ENCODE results near the gene UBR2. TPM values are rescaled to one million over a fixed set of nuclear protein-coding genes. Genes with fewer than 3 reads are reported as not detected.
"Not testable (repeated sequence)": the region's sequence is repeated elsewhere in the genome, so short reads cannot be mapped to it uniquely, and the experiment has no call there.

Gene UBR2
- total RNA-seq, 1 donor from 2014 or later = 21.6 TPM

DNA sequence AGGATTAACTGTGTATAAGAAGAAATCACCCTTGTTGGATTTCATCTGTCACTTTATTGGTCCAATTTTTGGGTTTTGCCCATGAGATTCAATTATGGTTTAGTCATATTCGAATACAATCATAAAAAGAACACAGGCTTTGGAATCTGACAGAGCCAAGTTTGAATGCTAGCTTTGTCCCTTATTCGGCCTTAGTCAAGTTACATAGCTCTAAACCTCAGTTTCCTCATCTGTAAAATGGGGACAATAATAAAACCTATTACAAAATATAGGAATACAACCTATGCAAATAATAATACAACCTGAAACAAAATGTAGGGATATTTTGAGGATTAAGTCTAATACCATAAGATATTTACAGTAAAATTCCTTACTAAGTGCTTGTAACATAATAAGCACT, 100.9 kb downstream of the UBR2 start:
- H3K4me1 Mint-ChIP-seq (ENCODE audit: unreplicated experiment) = no peaks in the 10 kb centered on the region
- H3K36me3 Mint-ChIP-seq (ENCODE audit: low read depth, unreplicated experiment) = peaks cover 25% of the 10 kb centered on the region
- H3K9me3 Mint-ChIP-seq (ENCODE audit: unreplicated experiment) = no peaks in the 10 kb centered on the region
- H3K27me3 Mint-ChIP-seq (ENCODE audit: unreplicated experiment) = no peaks in the 10 kb centered on the region
- no peak overlapping the region for H3K27ac Mint-ChIP-seq (ENCODE audit: unreplicated experiment)
- no peak for DNase-seq (ENCODE audit: low spot score)
- TF ChIP-seq, protein P1, sequence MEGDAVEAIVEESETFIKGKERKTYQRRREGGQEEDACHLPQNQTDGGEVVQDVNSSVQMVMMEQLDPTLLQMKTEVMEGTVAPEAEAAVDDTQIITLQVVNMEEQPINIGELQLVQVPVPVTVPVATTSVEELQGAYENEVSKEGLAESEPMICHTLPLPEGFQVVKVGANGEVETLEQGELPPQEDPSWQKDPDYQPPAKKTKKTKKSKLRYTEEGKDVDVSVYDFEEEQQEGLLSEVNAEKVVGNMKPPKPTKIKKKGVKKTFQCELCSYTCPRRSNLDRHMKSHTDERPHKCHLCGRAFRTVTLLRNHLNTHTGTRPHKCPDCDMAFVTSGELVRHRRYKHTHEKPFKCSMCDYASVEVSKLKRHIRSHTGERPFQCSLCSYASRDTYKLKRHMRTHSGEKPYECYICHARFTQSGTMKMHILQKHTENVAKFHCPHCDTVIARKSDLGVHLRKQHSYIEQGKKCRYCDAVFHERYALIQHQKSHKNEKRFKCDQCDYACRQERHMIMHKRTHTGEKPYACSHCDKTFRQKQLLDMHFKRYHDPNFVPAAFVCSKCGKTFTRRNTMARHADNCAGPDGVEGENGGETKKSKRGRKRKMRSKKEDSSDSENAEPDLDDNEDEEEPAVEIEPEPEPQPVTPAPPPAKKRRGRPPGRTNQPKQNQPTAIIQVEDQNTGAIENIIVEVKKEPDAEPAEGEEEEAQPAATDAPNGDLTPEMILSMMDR (IDR thresholded peaks at IDR 0.05; ENCODE audit: unreplicated experiment) = no peak
- H3K4me3 Mint-ChIP-seq (ENCODE audit: unreplicated experiment) = no peak overlapping the region

DNA sequence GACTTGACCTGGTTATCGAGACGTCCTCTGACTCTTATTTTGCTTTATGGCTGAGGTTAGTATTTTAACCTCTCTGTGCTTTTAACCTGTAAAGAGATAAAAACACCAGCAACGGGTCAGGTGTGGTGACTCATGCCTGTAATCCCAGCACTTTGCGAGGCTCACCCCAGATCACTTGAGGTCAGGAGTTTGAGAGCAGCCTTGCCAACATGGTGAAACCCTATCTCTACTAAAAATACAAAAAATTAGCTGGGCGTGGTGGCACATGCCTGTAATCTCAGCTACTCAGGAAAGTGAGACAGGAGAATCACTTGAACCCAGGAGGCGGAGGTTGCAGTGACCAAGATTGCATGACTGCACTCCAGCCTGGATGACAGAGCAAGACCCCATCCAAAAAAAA, 110.5 kb downstream of the UBR2 start:
- not testable (repeated sequence) for H3K4me1 Mint-ChIP-seq (ENCODE audit: unreplicated experiment); H3K4me3 Mint-ChIP-seq (ENCODE audit: unreplicated experiment); H3K27ac Mint-ChIP-seq (ENCODE audit: unreplicated experiment); H3K27me3 Mint-ChIP-seq (ENCODE audit: unreplicated experiment); DNase-seq (ENCODE audit: low spot score); H3K9me3 Mint-ChIP-seq (ENCODE audit: unreplicated experiment)
- peaks cover 46% of the 10 kb centered on the region for H3K36me3 Mint-ChIP-seq (ENCODE audit: low read depth, unreplicated experiment)

DNA sequence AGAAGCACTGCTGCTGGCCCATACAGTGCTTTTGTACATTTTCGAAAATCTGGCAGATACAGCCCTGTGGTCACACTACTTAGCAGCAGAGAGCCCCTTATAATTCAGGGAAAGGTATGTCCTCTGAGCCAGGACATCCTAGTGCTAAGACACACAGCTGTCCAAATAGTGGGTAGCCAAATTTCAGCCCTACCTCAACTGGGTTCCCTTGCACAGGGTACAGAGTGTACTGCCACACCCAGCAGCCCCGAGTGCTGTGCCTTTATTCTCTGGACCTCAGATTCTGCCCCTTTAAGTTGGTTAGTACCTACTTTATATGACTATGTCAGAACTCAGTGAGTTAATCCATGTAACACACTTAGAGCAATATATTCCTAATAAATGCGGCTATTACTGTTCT, 111.0 kb downstream of the UBR2 start:
- H3K36me3 Mint-ChIP-seq (ENCODE audit: low read depth, unreplicated experiment) = peaks cover 46% of the 10 kb centered on the region
- DNase-seq (ENCODE audit: low spot score) = no peak
- TF ChIP-seq, protein P1 (IDR thresholded peaks at IDR 0.05; ENCODE audit: unreplicated experiment) = no peak
- no peak overlapping the region for H3K27ac Mint-ChIP-seq (ENCODE audit: unreplicated experiment)
- no peaks in the 10 kb centered on the region for H3K27me3 Mint-ChIP-seq (ENCODE audit: unreplicated experiment)
- no peaks in the 10 kb centered on the region for H3K9me3 Mint-ChIP-seq (ENCODE audit: unreplicated experiment)
- no peaks in the 10 kb centered on the region for H3K4me1 Mint-ChIP-seq (ENCODE audit: unreplicated experiment)
- no peak overlapping the region for H3K4me3 Mint-ChIP-seq (ENCODE audit: unreplicated experiment)

DNA sequence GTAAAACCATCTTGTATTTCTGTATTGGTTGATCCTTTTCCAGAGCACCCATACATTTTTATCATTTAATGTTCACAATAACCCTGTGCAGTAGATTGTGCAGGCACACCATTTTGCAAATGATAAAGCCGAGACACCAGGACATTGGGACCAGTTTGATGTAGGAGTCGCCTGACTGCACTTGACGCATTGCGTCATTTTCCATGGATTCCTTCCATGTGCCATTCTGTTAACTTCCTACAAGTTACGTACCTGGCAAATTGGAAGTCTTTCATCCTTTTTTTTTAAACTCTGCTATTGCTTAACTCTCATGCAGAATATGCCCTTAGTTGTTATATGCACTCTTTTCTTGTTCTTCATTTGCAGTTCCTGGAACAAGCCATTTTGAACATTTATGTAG, 115.5 kb downstream of the UBR2 start:
- no peak overlapping the region for H3K27ac Mint-ChIP-seq (ENCODE audit: unreplicated experiment)
- DNase-seq (ENCODE audit: low spot score) = no peak
- H3K9me3 Mint-ChIP-seq (ENCODE audit: unreplicated experiment) = no peaks in the 10 kb centered on the region
- peaks cover 26% of the 10 kb centered on the region for H3K36me3 Mint-ChIP-seq (ENCODE audit: low read depth, unreplicated experiment)
- H3K4me1 Mint-ChIP-seq (ENCODE audit: unreplicated experiment) = no peaks in the 10 kb centered on the region
- peak overlapping the region; percentile 68 for H3K4me3 Mint-ChIP-seq (ENCODE audit: unreplicated experiment)
- H3K27me3 Mint-ChIP-seq (ENCODE audit: unreplicated experiment) = no peaks in the 10 kb centered on the region
- TF ChIP-seq, protein P1 (IDR thresholded peaks at IDR 0.05; ENCODE audit: unreplicated experiment) = no peak

DNA sequence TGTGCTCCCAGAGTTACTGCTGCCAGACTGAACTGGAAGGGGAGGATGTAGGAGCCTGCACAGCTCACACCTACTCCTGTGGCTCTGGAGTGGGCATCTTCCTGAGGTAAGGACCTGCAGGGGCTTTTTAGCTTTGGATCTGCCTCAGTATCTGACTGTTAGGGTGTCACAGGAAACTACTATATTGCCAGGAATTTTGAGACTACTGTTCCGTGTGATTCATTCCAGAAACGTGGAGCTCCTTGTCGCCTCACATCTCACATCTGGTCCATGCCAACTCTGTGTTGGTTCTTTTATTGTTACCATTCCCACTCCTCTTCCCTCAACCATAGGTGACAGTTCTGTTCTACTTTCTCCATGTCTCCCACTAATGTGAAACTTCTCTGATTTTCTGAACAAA, 124.5 kb downstream of the UBR2 start:
- no peaks in the 10 kb centered on the region for H3K27me3 Mint-ChIP-seq (ENCODE audit: unreplicated experiment)
- peaks cover 54% of the 10 kb centered on the region for H3K36me3 Mint-ChIP-seq (ENCODE audit: low read depth, unreplicated experiment)
- peaks cover 9% of the 10 kb centered on the region for H3K4me1 Mint-ChIP-seq (ENCODE audit: unreplicated experiment)

More for the DNA sequence above, 124.5 kb downstream of the UBR2 start:
- no peaks in the 10 kb centered on the region for H3K9me3 Mint-ChIP-seq (ENCODE audit: unreplicated experiment)
- H3K4me3 Mint-ChIP-seq (ENCODE audit: unreplicated experiment) = peak overlapping the region; percentile 10
- no peak for DNase-seq (ENCODE audit: low spot score)
- no peak overlapping the region for H3K27ac Mint-ChIP-seq (ENCODE audit: unreplicated experiment)
- TF ChIP-seq, protein P1 (IDR thresholded peaks at IDR 0.05; ENCODE audit: unreplicated experiment) = no peak

Measured in endothelial cell (in vitro differentiated cells).